CD4-positive, CD25-positive, alpha-beta regulatory T cell (primary cell): ENCODE results near the gene RAMACL. TPM values are rescaled to one million over a fixed set of nuclear protein-coding genes. Genes with fewer than 3 reads are reported as not detected.

ENCODE experiments used
- ATAC-seq, 2 donors: fragments of 150-1000 bp; cut with Tn5 transposase; one replicate each; pipeline ENCODE4 v1.10.0; 2021; ENCODE audit warnings: low read depth in 2 of 2, moderate number of reproducible peaks in 2 of 2, moderate library complexity in 1 of 2
- DNase-seq, 3 donors: peaks; one replicate each; pipeline versions ENCODE4 v3.0.0 to v3.0.0-alpha.2; 2012 to 2022; ENCODE audit warnings: mixed read lengths in 1 of 3
- H3K27ac ChIP-seq: one replicate; pipeline ENCODE4 v1.7.0; 2013; ENCODE audit warnings: mild to moderate bottlenecking, low read length; ENCODE audit not compliant: insufficient read depth, poor library complexity, severe bottlenecking
- H3K27me3 ChIP-seq: one replicate; pipeline ENCODE4 v1.7.0; 2013; ENCODE audit warnings: low read length; ENCODE audit not compliant: control insufficient read depth, insufficient read depth
- H3K36me3 ChIP-seq: one replicate; pipeline ENCODE4 v1.7.0; 2013; ENCODE audit warnings: mild to moderate bottlenecking, low read length, moderate library complexity; ENCODE audit not compliant: control insufficient read depth, insufficient read depth
- H3K4me1 ChIP-seq: 2 replicates; pipeline ENCODE4 v1.7.0; 2013; ENCODE audit warnings: mild to moderate bottlenecking, low read length; ENCODE audit not compliant: insufficient read depth, control insufficient read depth, poor library complexity, severe bottlenecking
- H3K4me3 ChIP-seq: one replicate; pipeline ENCODE4 v1.7.0; 2013; ENCODE audit warnings: low read depth, mild to moderate bottlenecking, low read length, moderate library complexity
- H3K9me3 ChIP-seq, 2 experiments: 1 replicate in 1 of 2; 2 replicates in 1 of 2; pipeline ENCODE4 v1.7.0; 2013; ENCODE audit warnings: low read length in 2 of 2, mild to moderate bottlenecking in 1 of 2, moderate library complexity in 1 of 2; ENCODE audit not compliant: control insufficient read depth in 2 of 2
- H3K27ac Mint-ChIP-seq, 3 donors: one replicate each; pipeline ENCODE4 v1.8.0; 2020 to 2022; ENCODE audit warnings: mild to moderate bottlenecking in 3 of 3, mixed read lengths in 3 of 3, moderate library complexity in 2 of 3
- H3K27me3 Mint-ChIP-seq: one replicate; pipeline ENCODE4 v1.8.0; 2022; ENCODE audit warnings: mild to moderate bottlenecking, mixed read lengths
- H3K36me3 Mint-ChIP-seq: one replicate; pipeline ENCODE4 v1.8.0; 2020; ENCODE audit warnings: mixed read lengths
- H3K4me1 Mint-ChIP-seq, 4 donors: one replicate each; pipeline ENCODE4 v1.8.0; 2020 to 2022; ENCODE audit warnings: mixed read lengths in 4 of 4, mild to moderate bottlenecking in 1 of 4
- H3K4me3 Mint-ChIP-seq, 4 donors: one replicate each; pipeline ENCODE4 v1.8.0; 2020 to 2022; ENCODE audit warnings: mild to moderate bottlenecking in 4 of 4, mixed read lengths in 4 of 4, moderate library complexity in 3 of 4
- H3K9me3 Mint-ChIP-seq, 7 donors: one replicate each; pipeline ENCODE4 v1.8.0; 2020 to 2022; ENCODE audit warnings: mixed read lengths in 7 of 7, mild to moderate bottlenecking in 3 of 7, moderate library complexity in 2 of 7
- polyA plus RNA-seq, 4 donors: library from polyadenylated mRNA; unstranded; fragments of 300-500 nt; fragmentation: Illumina TruSeq; gene quantifications; one replicate each; pipeline ENCODE4 v1.2.3, GENCODE V29; 2021
- total RNA-seq: library from RNA; stranded (reverse); gene quantifications from one replicate; pipeline ENCODE4 v1.2.3, GENCODE V29; 2022

Gene RAMACL
- total and polyA plus RNA-seq, 5 donors from 2014 or later = 0.16 to 0.52 (median 0.33) TPM

- H3K4me1 Mint-ChIP-seq = no peaks in the 10 kb centered on the region
- H3K27ac Mint-ChIP-seq = no peak overlapping the region
- peaks cover 15% of the 10 kb centered on the region for H3K36me3 Mint-ChIP-seq
- H3K27me3 Mint-ChIP-seq = no peaks in the 10 kb centered on the region
- no peak for DNase-seq
- H3K9me3 ChIP-seq = no peaks in the 10 kb centered on the region
- no peaks in the 10 kb centered on the region for H3K27me3 ChIP-seq
- H3K27ac ChIP-seq = no peak overlapping the region
- H3K36me3 ChIP-seq = no peaks in the 10 kb centered on the region
- H3K4me3 Mint-ChIP-seq = no peak overlapping the region
- H3K4me1 ChIP-seq = no peaks in the 10 kb centered on the region
- H3K4me3 ChIP-seq = no peak overlapping the region
- no peaks in the 10 kb centered on the region for H3K9me3 Mint-ChIP-seq
- ATAC-seq = no peak
These were observed 20.2 kb downstream of the RAMACL start for GRCh38 chr6:166566026-166567011.

- DNase-seq = no peak
These were observed 21.2 kb downstream of the RAMACL start for GRCh38 chr6:166565084-166565967.

DNA sequence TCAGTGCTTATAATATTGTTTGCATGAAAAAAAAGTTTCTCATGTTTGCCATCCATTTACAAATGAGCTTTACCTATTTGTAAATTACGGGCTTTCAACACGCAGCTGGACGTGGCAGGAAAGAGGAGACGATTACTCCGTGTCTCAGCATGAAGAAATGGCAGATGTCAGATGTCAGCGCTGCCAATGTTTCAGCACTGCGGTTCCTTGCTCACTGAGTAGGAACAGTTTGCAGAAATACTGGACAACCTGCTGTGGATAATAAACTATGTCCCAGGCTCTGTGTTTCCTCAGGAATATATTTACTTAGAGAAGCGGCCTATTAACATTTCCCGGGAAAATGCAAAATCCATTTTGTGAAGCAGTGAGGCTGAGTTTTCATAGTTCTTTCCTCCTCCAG lies 22.7 kb downstream of the RAMACL start:
- peaks cover 17% of the 10 kb centered on the region for H3K36me3 Mint-ChIP-seq
- no peaks in the 10 kb centered on the region for H3K27me3 ChIP-seq
- H3K27me3 Mint-ChIP-seq = no peaks in the 10 kb centered on the region
- H3K4me3 Mint-ChIP-seq = no peak overlapping the region
- H3K4me1 Mint-ChIP-seq = no peaks in the 10 kb centered on the region
- ATAC-seq (no peak), DNase-seq (no peak)
- H3K27ac ChIP-seq = no peak overlapping the region
- no peaks in the 10 kb centered on the region for H3K36me3 ChIP-seq
- peaks cover 0 to 15% (median 5%) of the 10 kb centered on the region in 7 donors for H3K9me3 Mint-ChIP-seq
- peaks cover 0 to 7% of the 10 kb centered on the region in 2 experiments for H3K9me3 ChIP-seq
- H3K27ac Mint-ChIP-seq = peak overlapping the region in 1 of 3 donors; percentile 25
- no peaks in the 10 kb centered on the region for H3K4me1 ChIP-seq
- no peak overlapping the region for H3K4me3 ChIP-seq

More at GRCh38 chr6:166565084-166565967, 21.2 kb downstream of the RAMACL start:
- Histone ChIP-seq H3K27ac (no peak overlapping the region), H3K9me3 (no peaks in the 10 kb centered on the region), H3K27me3 (no peaks in the 10 kb centered on the region), H3K36me3 (no peaks in the 10 kb centered on the region), H3K4me3 (no peak overlapping the region), H3K4me1 (no peaks in the 10 kb centered on the region)
- H3K36me3 Mint-ChIP-seq = peaks cover 17% of the 10 kb centered on the region
- no peak overlapping the region for H3K27ac Mint-ChIP-seq
- no peak for ATAC-seq
- H3K4me1 Mint-ChIP-seq = no peaks in the 10 kb centered on the region
- H3K9me3 Mint-ChIP-seq = peaks cover 0 to 4% (median 0%) of the 10 kb centered on the region in 7 donors
- no peaks in the 10 kb centered on the region for H3K27me3 Mint-ChIP-seq
- H3K4me3 Mint-ChIP-seq = no peak overlapping the region

GRCh38 chr6:166563200-166563599 lies 23.3 kb downstream of the RAMACL start:
- no peaks in the 10 kb centered on the region for H3K27me3 ChIP-seq
- H3K27ac Mint-ChIP-seq = no peak overlapping the region
- DNase-seq (no peak), ATAC-seq (no peak)
- no peaks in the 10 kb centered on the region for H3K4me1 ChIP-seq
- peaks cover 0 to 7% of the 10 kb centered on the region in 2 experiments for H3K9me3 ChIP-seq
- no peaks in the 10 kb centered on the region for H3K36me3 ChIP-seq
- H3K4me1 Mint-ChIP-seq = no peaks in the 10 kb centered on the region
- no peak overlapping the region for H3K4me3 ChIP-seq
- H3K4me3 Mint-ChIP-seq = no peak overlapping the region
- H3K9me3 Mint-ChIP-seq = peaks cover 0 to 15% (median 5%) of the 10 kb centered on the region in 7 donors
- peaks cover 17% of the 10 kb centered on the region for H3K36me3 Mint-ChIP-seq
- no peaks in the 10 kb centered on the region for H3K27me3 Mint-ChIP-seq
- no peak overlapping the region for H3K27ac ChIP-seq

GRCh38 chr6:166562726-166563125 lies 23.8 kb downstream of the RAMACL start:
- Histone ChIP-seq H3K9me3 (peaks cover 0 to 7% of the 10 kb centered on the region in 2 experiments), H3K4me1 (no peaks in the 10 kb centered on the region), H3K4me3 (no peak overlapping the region), H3K27ac (no peak overlapping the region), H3K36me3 (no peaks in the 10 kb centered on the region), H3K27me3 (no peaks in the 10 kb centered on the region)
- Mint-ChIP-seq H3K4me1 (no peaks in the 10 kb centered on the region), H3K27me3 (no peaks in the 10 kb centered on the region), H3K9me3 (peaks cover 0 to 15% (median 5%) of the 10 kb centered on the region in 7 donors), H3K27ac (no peak overlapping the region), H3K4me3 (no peak overlapping the region), H3K36me3 (peaks cover 17% of the 10 kb centered on the region)
- DNase-seq = no peak
- no peak for ATAC-seq

- H3K4me1 ChIP-seq = no peaks in the 10 kb centered on the region
- peaks cover 0 to 7% of the 10 kb centered on the region in 2 experiments for H3K9me3 ChIP-seq
- H3K36me3 ChIP-seq = no peaks in the 10 kb centered on the region
- Mint-ChIP-seq H3K27me3 (no peaks in the 10 kb centered on the region), H3K4me1 (peaks cover 0 to 2% (median 0%) of the 10 kb centered on the region in 4 donors), H3K4me3 (no peak overlapping the region), H3K27ac (peak overlapping the region in 1 of 3 donors; percentile 68), H3K36me3 (peaks cover 17% of the 10 kb centered on the region), H3K9me3 (peaks cover 0 to 15% (median 5%) of the 10 kb centered on the region in 7 donors)
- H3K27me3 ChIP-seq = no peaks in the 10 kb centered on the region
- ATAC-seq (no peak), DNase-seq (no peak)
- H3K4me3 ChIP-seq = no peak overlapping the region
- H3K27ac ChIP-seq = no peak overlapping the region
These were observed 24.6 kb downstream of the RAMACL start for GRCh38 chr6:166561771-166562359.

- H3K4me3 ChIP-seq = no peak overlapping the region
- DNase-seq (no peak), ATAC-seq (no peak)
- no peaks in the 10 kb centered on the region for H3K36me3 ChIP-seq
- Mint-ChIP-seq H3K9me3 (peaks cover 0 to 15% (median 5%) of the 10 kb centered on the region in 7 donors), H3K36me3 (peaks cover 17% of the 10 kb centered on the region), H3K4me3 (no peak overlapping the region), H3K27me3 (peaks cover 4% of the 10 kb centered on the region), H3K4me1 (peaks cover 0 to 5% (median 2%) of the 10 kb centered on the region in 4 donors), H3K27ac (no peak overlapping the region)
- H3K27me3 ChIP-seq = no peaks in the 10 kb centered on the region
- no peak overlapping the region for H3K27ac ChIP-seq
- no peaks in the 10 kb centered on the region for H3K4me1 ChIP-seq
- H3K9me3 ChIP-seq = peaks cover 0 to 7% of the 10 kb centered on the region in 2 experiments
These were observed 26.3 kb downstream of the RAMACL start for GRCh38 chr6:166560222-166560621.
